Rectal smooth muscle tissue (tissue), 1 donor: ENCODE data around the gene SMG1.
A peak's percentile ranks its signal among the peaks of the same experiment; 100 is the strongest.
"Not testable (repeated sequence)": the region's sequence is repeated elsewhere in the genome, so short reads cannot be mapped to it uniquely, and the experiment has no call there.

Experiments
- H3K27ac ChIP-seq: one replicate; pipeline ENCODE4 v1.7.0; 2013; ENCODE audit warnings: low read depth, low read length, inconsistent platforms
- H3K27me3 ChIP-seq: one replicate; pipeline ENCODE4 v1.7.0; 2013; ENCODE audit warnings: low read length; ENCODE audit not compliant: control insufficient read depth, insufficient read depth
- H3K36me3 ChIP-seq: one replicate; pipeline ENCODE4 v1.7.0; 2013; ENCODE audit warnings: low read length; ENCODE audit not compliant: control insufficient read depth, insufficient read depth
- H3K4me1 ChIP-seq: one replicate; pipeline ENCODE4 v1.7.0; 2013; ENCODE audit warnings: low read length; ENCODE audit not compliant: control insufficient read depth, insufficient read depth
- H3K4me3 ChIP-seq: one replicate; pipeline ENCODE4 v1.7.0; 2013; ENCODE audit warnings: low read length
- H3K9ac ChIP-seq: one replicate; pipeline ENCODE4 v1.7.0; 2013; ENCODE audit warnings: low read length

SMG1 gene

DNA sequence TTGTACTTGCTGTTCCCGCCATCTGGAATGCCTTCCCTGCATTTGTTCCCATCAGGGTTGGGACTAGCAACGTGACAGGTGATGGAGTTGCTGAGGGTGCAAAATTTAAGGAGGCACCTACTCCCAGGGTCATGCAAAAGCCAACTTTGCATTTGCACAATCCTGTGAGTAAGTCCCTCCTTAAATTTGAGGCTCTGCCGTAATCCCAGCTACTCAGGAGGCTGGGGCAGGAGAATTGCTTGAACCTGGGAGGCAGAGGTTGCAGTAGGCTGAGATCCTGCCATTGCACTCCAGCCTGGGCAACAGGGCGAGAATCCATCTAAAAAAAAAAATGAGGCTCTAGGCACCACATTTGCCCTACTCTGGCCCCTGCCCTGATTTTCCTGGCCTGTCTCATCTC, 3.9 kb upstream of the SMG1 start:
- not testable (repeated sequence) for H3K4me3 ChIP-seq, H3K27ac ChIP-seq, H3K36me3 ChIP-seq, H3K4me1 ChIP-seq, H3K27me3 ChIP-seq, H3K9ac ChIP-seq

DNA sequence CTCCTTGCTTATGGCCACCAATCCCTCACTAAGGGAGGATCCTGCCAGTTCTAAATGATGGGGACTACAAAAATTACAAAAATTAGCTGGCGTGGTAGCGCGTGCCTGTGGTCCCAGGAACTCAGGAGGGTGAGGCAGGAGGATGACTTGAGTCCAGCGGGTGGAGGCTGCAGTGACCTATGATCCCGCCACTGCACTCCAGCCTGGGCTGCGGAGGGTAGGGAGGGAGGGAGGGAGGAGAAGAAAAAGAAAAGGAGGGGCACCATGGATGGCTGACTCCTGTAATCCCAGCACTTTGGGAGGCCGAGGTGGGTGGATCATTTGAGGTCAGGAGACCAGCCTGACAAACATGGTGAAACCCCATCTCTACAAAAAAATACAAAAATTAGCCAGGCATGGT, 1.9 kb upstream of the SMG1 start:
- H3K27ac ChIP-seq, H3K27me3 ChIP-seq, H3K9ac ChIP-seq, H3K36me3 ChIP-seq, H3K4me1 ChIP-seq, H3K4me3 ChIP-seq: not testable (repeated sequence)

DNA sequence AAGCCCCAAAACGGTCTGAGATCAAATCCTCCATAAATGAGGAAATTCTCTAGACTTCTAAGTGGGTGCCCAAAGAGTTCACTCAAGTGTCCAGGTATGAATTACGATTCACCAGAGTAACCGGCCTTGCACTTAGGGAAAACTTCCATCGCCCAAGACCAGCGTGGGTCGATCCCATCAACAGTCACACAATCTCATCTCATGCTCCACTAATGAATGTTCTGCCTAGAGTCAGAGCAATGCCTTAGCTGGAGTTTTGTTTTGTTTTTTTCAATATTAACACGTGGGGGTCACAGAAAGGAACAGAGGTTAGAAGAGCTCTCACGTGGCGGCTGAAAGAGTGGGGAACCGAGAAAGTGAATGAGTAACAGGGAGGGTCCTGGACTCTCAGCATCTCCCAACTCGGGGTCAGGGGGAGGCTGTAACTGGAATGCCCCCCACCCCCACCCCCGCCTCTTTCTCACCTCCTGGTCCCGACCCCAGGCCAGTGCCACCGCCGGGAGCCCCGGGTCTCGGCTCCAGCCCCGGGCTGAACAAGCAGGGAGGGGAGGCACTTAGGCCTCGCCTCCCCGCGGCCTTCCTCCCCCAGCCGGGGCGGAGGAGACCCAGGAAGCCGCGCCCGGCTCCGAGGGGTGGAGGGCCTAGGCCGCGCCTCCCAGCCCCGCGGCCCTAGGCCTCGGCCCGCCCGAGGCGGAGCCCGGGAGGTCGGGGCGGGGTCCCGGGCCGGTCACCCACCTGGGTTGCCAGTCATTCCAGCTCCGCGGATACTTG, 808 bp downstream of the SMG1 start:
- not testable (repeated sequence) for H3K36me3 ChIP-seq, H3K9ac ChIP-seq, H3K27me3 ChIP-seq, H3K4me1 ChIP-seq
- peak overlapping the region; percentile 66 for H3K4me3 ChIP-seq
- H3K27ac ChIP-seq, result peak overlapping the region; percentile 91

DNA sequence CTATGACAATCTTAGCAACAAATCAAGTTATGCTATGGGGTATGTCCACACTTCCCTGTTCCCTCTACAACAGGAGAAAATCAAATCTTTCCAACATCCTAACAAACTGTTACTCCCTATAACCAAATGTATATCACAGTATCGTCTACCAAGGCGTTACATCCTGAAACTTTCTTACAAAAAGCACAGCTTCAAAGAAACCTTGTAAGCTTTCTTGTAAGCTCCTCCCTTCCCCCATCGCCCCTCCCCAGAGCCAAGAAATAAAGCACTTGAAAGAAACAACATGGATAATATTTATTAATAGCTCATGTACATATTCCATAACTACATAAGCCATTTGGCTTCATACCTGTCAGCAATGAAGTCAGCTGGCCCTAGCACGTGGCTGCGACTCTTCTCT, 2.3 kb downstream of the SMG1 start:
- not testable (repeated sequence) for H3K27ac ChIP-seq, H3K27me3 ChIP-seq, H3K9ac ChIP-seq, H3K4me1 ChIP-seq, H3K36me3 ChIP-seq, H3K4me3 ChIP-seq

DNA sequence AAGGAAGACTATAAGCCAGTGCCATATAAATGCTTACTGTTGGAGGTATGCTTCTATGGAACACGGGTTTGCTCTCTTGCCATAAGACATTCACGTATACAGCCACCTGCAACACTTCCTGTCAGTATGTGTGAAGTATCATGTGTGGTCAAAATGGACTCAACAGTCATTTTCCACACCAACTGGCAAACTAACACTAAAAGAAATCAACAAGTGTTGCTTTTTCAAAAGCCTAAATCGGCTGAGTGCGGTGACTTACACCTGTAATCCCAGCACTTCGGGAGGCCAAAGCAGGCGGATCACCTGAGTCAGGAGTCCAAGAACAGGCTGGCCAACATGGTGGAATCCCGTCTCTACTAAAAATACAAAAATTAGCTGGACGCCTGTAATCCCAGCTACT, 3.1 kb downstream of the SMG1 start:
- not testable (repeated sequence) for H3K27ac ChIP-seq, H3K4me3 ChIP-seq, H3K36me3 ChIP-seq, H3K4me1 ChIP-seq, H3K27me3 ChIP-seq, H3K9ac ChIP-seq

DNA sequence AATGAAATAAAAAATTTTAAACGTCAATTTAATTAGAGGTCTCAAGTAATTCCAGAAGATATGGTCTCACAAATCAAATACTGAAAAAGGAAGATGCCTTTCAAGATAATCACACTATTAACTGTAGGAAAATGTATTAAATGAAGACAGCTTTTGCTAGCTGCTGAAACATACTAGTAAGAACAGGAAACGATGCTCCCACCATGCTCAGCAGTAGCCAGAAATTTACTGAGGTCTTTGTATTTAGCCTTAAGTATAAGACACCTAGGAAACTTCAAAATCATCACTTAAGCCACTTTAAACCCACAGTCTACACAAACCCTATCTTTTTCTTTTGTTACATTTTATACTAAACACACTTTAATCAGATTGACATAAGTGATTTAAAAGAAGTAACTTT, 16.6 kb downstream of the SMG1 start:
- not testable (repeated sequence) for H3K4me1 ChIP-seq, H3K4me3 ChIP-seq, H3K27ac ChIP-seq, H3K27me3 ChIP-seq, H3K9ac ChIP-seq, H3K36me3 ChIP-seq

DNA sequence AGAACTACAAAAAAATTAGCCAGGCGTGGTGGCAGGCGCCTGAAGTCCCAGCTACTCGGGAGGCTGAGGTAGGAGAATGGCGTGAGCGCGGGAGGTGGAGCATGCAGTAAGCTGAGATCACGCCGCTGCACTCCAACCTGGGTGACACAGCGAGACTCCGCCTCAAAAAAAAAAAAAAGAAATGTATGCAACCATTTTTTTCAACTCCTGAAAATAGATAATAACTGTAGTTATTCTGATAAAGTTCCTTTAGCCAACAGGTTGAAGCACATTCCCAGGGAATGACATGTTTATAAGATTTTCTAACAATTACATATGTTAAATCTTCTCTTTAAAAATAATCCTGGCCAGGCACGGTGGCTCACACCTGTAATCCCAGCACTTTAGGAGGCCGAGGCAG, 17.5 kb downstream of the SMG1 start:
- H3K36me3 ChIP-seq, H3K9ac ChIP-seq, H3K4me3 ChIP-seq, H3K27me3 ChIP-seq, H3K27ac ChIP-seq, H3K4me1 ChIP-seq: not testable (repeated sequence)

DNA sequence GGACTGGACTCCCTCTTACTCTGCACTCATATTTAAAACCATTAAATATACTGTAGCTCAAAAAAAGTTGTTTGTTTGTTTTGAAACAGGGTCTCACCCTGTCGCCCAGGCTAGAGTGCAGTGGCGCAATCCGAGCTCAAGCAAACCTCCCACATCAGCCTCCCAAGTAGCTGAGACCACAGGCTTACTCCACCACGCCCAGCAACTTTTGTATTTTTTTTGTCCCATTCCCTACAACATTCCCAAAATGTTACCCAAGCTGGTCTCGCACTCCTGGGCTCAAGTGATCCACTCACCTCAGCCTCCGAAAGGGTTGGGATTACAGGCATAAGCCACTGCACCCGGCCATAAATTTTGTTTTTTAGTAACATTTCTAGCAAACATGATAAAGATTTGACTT, 23.4 kb downstream of the SMG1 start:
- H3K27me3 ChIP-seq, H3K9ac ChIP-seq, H3K4me1 ChIP-seq, H3K36me3 ChIP-seq, H3K4me3 ChIP-seq, H3K27ac ChIP-seq: not testable (repeated sequence)

DNA sequence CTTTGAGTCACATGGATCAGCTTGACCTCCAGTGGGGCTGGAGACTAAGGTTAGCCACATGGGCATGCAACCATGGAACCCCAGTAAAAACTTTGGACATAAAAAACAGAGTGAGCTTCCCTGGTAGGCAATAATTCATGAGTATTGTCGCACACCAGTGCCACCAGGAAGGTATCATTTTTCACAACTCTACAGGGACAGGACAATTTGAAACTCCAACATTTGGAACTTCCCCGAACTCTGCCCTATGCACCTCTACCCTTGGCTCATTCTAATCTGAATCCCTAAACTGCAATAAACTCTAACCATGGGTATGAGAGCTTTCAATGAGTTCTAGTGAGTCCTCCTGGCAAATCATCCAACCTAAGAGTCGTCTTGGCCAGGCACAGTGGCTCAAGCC, 24.2 kb downstream of the SMG1 start:
- H3K4me1 ChIP-seq, H3K27me3 ChIP-seq, H3K36me3 ChIP-seq, H3K27ac ChIP-seq, H3K4me3 ChIP-seq, H3K9ac ChIP-seq: not testable (repeated sequence)

DNA sequence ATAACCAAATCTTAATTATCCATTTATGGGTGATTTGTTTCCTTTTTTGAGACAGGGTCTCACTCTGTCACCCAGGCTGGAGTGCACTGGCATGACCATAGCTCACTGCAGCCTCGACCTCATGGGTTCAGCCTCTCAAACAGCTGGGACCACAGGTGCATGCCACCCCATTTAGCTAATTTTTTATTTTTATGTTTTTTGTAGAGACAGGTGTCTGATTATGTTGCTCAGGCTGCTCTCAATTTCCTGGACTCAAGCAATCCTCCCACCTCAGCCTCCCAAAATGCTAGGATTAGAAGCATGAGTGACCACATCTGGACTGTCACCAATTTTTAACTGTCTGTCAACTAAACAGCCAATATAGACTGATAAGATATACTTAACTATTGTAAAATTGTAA, 25.0 kb downstream of the SMG1 start:
- not testable (repeated sequence) for H3K4me3 ChIP-seq, H3K27me3 ChIP-seq, H3K9ac ChIP-seq, H3K36me3 ChIP-seq, H3K27ac ChIP-seq, H3K4me1 ChIP-seq

DNA sequence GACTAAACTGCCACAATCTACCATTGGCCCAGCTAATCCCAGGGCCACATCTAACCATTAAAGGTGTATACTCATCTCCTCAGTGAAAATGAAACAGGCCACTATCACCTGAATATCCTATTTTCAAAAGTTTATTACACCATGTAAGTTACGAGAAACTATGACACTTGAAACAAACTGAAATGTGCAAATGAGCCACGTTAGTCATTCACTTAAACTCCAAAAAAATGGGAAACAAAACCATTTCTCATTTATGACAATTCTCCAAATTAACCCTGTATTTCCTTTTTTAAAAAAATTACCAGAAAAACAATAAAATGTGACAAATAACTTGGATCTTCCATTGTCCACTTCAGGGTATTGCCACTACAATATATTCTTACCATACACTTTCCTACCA, 41.8 kb downstream of the SMG1 start:
- H3K27me3 ChIP-seq, H3K9ac ChIP-seq, H3K4me3 ChIP-seq, H3K4me1 ChIP-seq, H3K36me3 ChIP-seq, H3K27ac ChIP-seq: not testable (repeated sequence)

DNA sequence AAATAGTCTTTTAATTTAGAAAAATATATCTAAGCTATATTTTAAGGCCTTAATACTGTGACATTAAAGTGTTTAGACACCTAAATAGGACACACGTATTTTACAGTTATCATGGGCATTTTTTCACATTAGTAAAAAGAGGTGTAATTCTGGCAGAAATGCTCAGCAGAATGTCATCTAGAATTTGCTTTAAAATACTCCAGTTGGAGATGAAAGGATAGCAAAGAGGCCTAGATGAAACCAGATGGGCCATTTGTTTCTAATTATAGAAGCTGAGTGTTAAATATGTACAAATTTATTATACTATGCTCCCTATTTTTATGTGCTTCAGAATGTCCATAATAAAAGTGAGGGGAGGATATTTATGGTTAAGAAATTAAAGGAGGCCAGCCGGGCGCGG, 48.5 kb downstream of the SMG1 start:
- H3K27ac ChIP-seq, H3K4me1 ChIP-seq, H3K4me3 ChIP-seq, H3K9ac ChIP-seq, H3K36me3 ChIP-seq, H3K27me3 ChIP-seq: not testable (repeated sequence)

DNA sequence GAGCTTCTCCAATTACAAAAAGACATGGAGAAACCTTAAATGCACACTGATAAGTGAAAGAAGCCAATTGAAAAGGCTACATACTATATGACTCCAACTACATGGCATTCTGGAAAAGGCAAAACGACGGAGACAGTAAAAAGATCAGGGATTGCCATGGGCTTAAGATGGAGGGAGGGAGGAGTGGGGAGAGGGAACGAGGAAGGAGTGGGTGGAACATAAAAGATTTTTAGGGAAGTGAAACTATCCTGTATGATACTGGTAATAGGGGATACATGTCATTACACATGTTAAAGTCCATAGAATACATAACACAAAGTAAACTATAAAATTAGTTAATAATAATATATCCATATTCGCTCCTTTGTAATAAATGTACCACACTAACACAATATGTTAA, 48.9 kb downstream of the SMG1 start:
- not testable (repeated sequence) for H3K27me3 ChIP-seq, H3K27ac ChIP-seq, H3K4me3 ChIP-seq, H3K36me3 ChIP-seq, H3K4me1 ChIP-seq, H3K9ac ChIP-seq
